GM12891 (cell line): ENCODE results near the gene PACS2. TPM values are rescaled to one million over a fixed set of nuclear protein-coding genes. Genes with fewer than 3 reads are reported as not detected.
A peak's percentile ranks its signal among the peaks of the same experiment; 100 is the strongest.

ENCODE experiments used
- DNase-seq: peaks from one replicate; pipeline ENCODE4 v3.0.0; 2011; ENCODE audit warnings: low spot score; ENCODE audit not compliant: insufficient read length
- FAIRE-seq: peaks from 2 replicates; lab custom pipeline; 2011; peaks lifted over from hg19 to GRCh38; lab: Jason Lieb, UNC
- PAX5 ChIP-seq: IDR thresholded peaks from 2 replicates; pipeline ENCODE4 v1.6.1; 2011; ENCODE audit warnings: low read length, moderate library complexity, mild to moderate bottlenecking; ENCODE audit not compliant: insufficient read depth, severe bottlenecking
- POLR2A ChIP-seq: IDR thresholded peaks from 2 replicates; pipeline ENCODE4 v1.6.1; 2011; ENCODE audit warnings: low read depth, low read length, control low read depth
- POLR2AphosphoS5 ChIP-seq: IDR thresholded peaks from 2 replicates; pipeline ENCODE4 v1.6.1; 2011; ENCODE audit warnings: low read depth, low read length, control low read depth
- POU2F2 ChIP-seq: IDR thresholded peaks from 2 replicates; pipeline ENCODE4 v1.6.1; 2011; ENCODE audit warnings: low read depth, mild to moderate bottlenecking, control low read depth, low read length, moderate library complexity
- SPI1 ChIP-seq: IDR thresholded peaks from 2 replicates; pipeline ENCODE4 v1.6.1; 2011; ENCODE audit warnings: low read depth, low read length, control low read depth
- TAF1 ChIP-seq: IDR thresholded peaks from 2 replicates; pipeline ENCODE4 v1.6.1; 2011; ENCODE audit warnings: low read depth, low read length, control low read depth
- polyA plus RNA-seq: library from polyadenylated mRNA; unstranded; fragments of >200 nt; gene quantifications from one replicate; pipeline ENCODE4 v1.2.1, GENCODE V29; 2012; ENCODE audit warnings: low read depth, missing spikeins, inconsistent platforms; ENCODE audit not compliant: missing spikeins

Gene PACS2
- polyA plus RNA-seq: 13.4 TPM

- DNase-seq (peak; percentile 99), FAIRE-seq (peak; percentile 99)
- no peak for TF ChIP-seq SPI1
- TF ChIP-seq POU2F2: no peak
- no peak for TF ChIP-seq POLR2AphosphoS5
- no peak for TF ChIP-seq PAX5
- no peak for TF ChIP-seq POLR2A
- TF ChIP-seq TAF1: no peak
Measured at GRCh38 chr14:105314287-105315200, at the start of gene PACS2. TSS of gene PACS2 (plus strand) at chr14:105314748. CDS start at chr14:105314919, 171 bp downstream.

DNA sequence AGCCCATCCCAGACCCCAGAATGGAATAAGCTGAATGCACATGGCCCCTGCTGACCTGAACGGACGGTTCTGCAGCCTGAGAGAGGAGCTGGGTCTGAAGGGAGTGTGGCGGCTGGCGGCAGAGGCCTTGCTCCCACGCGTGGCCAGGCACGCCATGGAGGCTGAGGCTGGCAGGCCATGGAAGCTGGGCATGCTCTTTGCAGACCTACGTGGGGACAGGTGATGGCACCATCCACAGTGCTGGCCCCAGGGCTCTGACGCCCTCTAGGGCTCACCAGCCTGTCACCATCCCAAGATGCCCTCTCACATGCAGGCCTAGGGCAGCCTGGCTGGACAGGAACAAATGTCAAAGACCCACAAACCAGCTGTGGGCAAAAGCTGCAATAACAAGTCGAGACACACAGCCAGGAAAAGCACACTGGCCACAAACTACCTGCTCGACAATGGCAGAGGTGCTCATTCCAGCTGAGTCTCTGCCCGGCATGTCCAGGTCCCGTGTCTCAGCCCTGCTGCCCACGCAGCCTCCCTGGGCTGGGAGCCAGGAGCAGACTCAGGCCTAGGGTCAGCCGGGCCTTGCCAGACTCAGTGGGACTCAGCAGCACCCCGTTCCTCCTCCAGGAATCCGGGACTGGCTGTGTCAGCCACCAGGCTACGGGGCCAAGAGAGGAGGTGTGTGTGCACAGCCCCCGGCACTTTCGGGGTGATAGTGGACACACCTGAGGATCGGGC is 46.6 kb upstream of the PACS2 start:
- TF ChIP-seq POLR2A: no peak
- no peak for TF ChIP-seq POLR2AphosphoS5
- no peak for TF ChIP-seq PAX5
- TF ChIP-seq POU2F2: no peak
- no peak for TF ChIP-seq SPI1
- TF ChIP-seq TAF1: no peak
- DNase-seq: no peak
- FAIRE-seq: no peak

DNA sequence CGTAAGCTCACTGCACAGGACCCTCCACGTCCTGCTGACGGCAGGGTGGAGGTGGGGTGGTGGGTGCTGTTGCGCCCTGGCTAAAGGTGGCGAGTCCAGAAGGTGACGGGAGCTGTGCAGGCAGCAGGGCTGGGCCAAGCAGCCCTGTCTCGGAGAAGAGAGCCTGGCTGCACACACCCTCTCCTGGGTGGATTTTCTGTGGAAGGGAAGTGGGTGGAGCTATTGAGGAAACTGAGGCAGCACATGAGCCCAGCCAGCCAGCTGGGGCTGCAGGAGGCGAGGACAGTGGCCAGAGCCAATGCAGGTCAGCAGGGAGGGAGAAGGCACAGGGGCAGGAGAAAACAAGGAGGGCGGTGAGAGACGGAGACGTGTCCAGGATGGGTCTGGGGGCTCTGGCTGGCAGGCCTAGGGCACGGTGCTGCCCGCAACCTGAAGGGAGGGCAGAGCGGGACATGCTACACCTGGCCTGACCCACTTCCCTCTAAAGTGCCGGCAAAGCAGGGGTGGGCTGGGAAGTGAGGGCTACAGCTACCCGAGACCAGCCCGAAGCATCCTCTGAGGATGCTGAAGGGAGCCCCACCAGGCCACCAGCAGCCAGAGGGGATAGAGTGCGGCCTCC is 45.7 kb upstream of the PACS2 start:
- no peak for TF ChIP-seq POU2F2
- no peak for TF ChIP-seq SPI1
- TF ChIP-seq POLR2A: no peak
- TF ChIP-seq PAX5: no peak
- no peak for TF ChIP-seq POLR2AphosphoS5
- no peak for TF ChIP-seq TAF1
- FAIRE-seq (no peak), DNase-seq (no peak)

GRCh38 chr14:105269405-105269804 is 45.1 kb upstream of the PACS2 start:
- no peak for DNase-seq
- no peak for FAIRE-seq
- TF ChIP-seq TAF1: no peak
- no peak for TF ChIP-seq SPI1
- no peak for TF ChIP-seq POLR2AphosphoS5
- no peak for TF ChIP-seq PAX5
- TF ChIP-seq POLR2A: no peak
- TF ChIP-seq POU2F2: no peak

- DNase-seq: no peak
- TF ChIP-seq POLR2A (no peak), TAF1 (no peak)
- FAIRE-seq: no peak
Measured at GRCh38 chr14:105271224-105271890, 43.2 kb upstream of the PACS2 start.

- DNase-seq (no peak), FAIRE-seq (no peak)
- TF ChIP-seq POLR2AphosphoS5 (no peak), POLR2A (no peak), PAX5 (no peak), POU2F2 (no peak), SPI1 (no peak), TAF1 (no peak)
Measured at GRCh38 chr14:105272623-105273022, 41.9 kb upstream of the PACS2 start.

- no peak for TF ChIP-seq SPI1
- TF ChIP-seq PAX5: no peak
- no peak for TF ChIP-seq POLR2A
- DNase-seq: no peak
- no peak for FAIRE-seq
Measured at GRCh38 chr14:105273062-105273461, 41.5 kb upstream of the PACS2 start.

- FAIRE-seq: no peak
- no peak for DNase-seq
- TF ChIP-seq POLR2AphosphoS5: no peak
- TF ChIP-seq POU2F2: no peak
- no peak for TF ChIP-seq TAF1
- TF ChIP-seq PAX5: no peak
- TF ChIP-seq SPI1: no peak
- TF ChIP-seq POLR2A: no peak
Measured at GRCh38 chr14:105274637-105275036, 39.9 kb upstream of the PACS2 start.
